HG02642 (cell line): ENCODE results near the gene APC.

Experiments used
- ATAC-seq: cut with Tn5 transposase; IDR thresholded peaks from one replicate; pipeline ENCODE4 v1.9.1; 2021; ENCODE audit warnings: mild to moderate bottlenecking; ENCODE audit not compliant: unreplicated experiment, poor library complexity

The APC gene

DNA sequence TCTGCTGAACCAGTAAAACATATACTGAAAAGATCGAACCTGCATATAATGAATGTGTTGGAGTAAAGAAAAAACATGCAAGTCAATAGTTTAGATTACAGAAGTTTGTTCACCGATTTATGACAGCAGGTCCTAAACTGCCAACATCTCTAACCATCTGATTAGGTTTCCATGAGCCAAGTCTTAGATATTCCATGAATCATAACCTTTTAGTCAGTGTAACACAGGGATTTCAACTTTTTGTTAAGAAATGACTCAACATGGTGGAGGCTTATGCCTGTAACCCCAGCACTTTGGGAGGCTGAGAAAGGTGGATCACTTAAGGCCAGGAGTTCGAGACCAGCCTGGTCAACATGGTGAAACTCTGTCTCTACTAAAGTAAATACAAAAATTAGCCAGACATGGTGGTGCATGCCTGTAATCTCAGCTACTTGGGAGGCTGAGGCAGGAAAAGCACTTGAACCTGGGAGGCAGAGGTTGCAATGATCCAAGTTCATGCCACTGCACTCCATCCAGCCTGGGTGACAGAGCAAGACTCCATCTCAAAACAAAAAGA is 38.7 kb downstream of the APC start:
- ATAC-seq = no peak

DNA sequence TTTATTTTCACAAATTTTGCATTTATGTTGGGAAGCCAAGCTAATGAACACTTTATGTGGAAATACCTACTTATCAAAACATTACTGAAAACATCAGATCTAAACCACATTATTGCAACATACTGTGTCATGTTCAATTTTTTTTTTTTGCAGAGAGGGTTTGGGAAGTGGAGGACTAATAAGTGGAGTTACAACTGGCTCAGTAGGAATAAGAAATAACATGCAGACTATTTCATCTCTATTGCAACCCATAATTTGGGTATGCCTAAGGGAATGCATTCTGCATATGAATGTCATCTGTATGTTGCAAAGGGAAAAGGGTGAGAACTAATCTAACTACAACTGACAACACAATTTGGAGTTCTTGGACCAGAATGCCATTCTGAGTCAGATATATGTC is 41.8 kb downstream of the APC start:
- no peak for ATAC-seq

DNA sequence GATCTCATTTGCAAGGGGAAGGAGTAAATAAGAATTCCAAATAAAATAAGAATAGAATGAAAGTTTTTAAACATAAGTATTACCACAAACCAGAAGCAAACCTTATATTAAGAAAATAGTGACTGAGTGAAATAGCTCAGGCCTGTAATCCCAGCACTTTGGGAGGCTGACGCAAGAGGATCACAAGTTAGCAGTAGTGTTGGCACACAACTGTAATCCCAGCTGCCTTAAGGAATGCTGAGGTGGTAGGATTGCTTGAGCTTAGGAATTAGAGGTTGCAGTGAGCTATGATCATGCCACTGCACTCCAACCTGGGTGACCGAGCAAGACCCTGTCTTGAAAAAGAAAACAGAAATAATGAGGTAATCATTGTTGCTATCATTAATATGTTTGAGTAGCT is 47.0 kb downstream of the APC start:
- no peak for ATAC-seq

DNA sequence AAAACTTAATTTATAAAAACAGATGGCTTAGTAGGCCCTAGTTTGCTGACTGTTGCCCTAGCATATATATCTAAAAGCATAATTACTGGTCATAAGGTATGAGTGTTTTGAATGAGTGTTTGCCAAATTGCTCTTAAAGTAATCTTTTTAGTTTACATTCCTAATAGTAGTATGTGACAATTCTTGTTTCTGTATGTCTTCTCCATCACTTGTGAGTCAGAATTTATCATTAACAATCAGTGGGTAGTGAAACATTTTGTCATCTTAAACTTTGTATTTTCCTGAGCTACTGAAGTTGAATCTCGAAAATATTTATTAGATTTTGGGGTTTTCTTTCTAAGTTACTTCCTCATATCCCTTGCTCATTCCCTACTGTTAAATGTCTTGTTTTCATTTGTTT is 49.6 kb downstream of the APC start:
- ATAC-seq = no peak

DNA sequence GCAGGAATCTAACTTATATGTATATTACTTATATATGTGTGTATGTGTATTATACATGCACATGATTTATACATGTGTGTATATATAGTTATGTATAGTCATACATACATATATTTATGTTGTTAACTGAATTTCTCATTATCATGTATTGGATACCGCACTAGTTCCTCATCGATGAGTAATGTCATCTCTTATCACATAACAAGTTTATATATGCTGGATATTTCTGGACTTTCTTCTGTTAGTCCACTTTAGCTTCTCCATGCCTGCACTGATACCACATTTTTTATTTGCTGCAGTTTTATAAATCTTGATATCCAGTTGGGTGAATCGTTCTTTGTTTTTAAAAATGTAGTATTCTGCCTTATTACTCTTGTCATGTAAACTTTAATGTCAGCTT is 50.2 kb downstream of the APC start:
- no peak for ATAC-seq

DNA sequence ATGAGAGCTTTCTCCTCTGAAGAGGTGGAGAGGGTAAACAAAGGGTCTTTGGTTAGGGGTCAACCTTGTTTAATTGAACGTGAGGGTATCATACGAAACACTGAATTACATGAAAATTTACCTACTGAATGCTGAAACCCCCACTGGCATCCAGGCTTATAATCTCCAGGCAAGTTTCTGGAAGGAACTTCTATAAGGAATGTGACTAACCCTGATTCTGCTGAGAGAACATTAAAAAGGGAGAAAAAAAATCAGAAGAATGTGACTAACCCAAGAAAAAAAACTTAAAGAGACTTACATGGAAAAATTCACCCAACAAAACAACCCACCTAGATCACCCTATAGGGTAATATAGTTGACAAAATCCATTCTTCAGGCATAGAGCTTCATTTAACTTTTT is 55.5 kb downstream of the APC start:
- no peak for ATAC-seq

DNA sequence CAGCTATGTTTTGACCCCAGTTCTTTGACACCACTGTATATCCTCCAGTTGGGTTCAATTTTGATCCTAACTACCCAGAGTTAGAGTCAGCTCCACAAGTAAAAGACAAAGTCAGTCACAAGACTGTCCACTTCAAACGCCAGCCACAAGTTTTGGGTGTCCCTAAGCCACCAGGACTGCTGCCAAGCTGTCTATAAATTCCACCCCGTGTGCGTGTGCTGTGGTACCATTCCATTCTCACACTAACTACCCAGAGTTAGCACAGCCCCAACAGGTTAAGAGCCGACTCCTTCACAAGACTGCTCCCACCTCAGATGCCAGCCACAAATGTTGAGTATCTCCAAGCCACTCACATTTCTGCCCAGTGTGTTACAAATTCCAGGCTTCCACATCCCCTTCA is 56.7 kb downstream of the APC start:
- ATAC-seq = no peak

DNA sequence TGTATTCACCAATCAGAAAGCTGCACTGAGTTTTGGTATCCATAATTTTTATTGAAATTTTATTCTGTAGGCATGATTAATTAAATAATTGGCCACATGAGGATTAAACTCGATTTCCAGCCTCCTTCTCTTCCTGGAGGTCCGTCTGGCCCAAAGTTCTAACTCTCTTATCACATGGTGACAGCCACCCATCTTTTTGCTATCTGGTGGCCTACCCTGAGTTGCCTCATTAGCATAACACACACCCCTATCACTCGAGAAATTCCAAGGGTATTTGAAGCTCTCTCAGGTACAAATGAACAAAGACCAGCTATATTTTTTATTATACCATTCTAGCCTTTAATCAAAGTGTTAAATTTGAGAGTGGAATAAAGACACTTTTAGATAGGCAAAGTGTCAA is 57.7 kb downstream of the APC start:
- no peak for ATAC-seq

DNA sequence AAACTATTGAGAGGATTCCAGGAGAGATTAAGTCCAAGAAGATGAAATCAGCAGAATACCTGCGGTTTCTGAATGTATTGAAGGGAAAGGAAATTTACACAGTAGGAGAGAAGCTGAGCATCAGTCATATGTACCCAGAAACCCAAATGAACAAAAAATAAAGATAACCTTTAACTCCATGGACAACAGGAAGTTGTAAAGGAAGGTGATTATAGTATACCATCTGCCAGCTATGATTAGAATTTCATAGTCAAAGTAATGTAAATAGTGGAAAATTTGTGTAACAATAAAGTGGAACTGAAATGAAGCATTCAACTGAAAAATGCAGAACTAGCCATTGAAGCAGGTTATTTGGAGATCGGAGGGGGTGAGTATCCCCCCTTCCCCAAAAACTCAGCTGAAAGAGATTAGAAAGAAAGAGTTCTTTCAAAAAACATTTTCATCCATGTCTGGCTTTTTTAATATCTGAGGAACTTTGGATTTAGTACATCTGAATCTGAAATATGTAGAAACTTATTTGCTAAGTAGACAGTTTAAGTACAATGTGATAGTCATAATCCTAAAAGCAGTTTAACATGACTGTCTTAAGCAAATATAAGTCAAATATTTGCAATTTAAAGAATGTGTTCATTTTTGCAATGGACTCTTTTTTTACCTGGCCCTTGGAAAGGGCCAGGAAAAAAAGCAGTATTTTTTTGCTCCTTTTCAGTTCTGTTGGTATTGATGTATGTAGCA is 58.4 kb downstream of the APC start:
- ATAC-seq = no peak

DNA sequence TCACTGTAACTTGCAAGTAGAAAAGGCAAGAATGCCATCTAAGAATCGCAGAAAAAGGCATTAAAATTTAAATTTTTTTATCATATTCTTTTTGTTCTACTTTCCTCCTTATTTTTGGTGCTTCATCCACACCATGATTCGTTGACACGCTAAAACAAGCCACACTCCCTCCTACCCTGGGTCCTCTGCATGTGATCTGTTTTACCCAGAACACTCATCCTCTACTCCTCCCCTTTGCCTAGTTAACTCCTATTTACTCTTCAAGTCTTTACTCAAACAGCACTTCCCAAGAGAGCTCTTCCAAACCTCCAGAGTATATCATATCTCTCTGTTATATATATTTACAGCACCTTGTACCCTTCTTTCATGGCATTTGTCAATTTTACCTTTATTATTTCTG is 62.0 kb downstream of the APC start:
- no peak for ATAC-seq

DNA sequence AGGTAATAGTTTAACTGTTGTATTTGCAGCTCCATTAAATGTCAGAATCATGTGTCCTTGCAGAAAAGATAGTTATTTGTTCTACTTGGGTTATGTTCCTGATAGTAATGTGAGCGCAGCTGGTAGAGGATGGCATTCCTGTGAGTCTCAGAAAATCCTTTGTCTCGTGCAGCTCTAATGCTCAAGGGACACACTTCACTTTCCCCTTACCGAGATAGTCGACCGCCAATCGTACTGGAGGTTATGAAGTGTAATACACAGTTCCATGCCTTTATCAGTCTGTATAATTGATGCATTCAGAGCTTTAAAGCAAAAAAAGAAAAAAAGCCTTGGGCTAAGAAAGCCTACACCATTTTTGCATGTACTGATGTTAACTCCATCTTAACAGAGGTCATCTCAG is 63.2 kb downstream of the APC start:
- no peak for ATAC-seq

DNA sequence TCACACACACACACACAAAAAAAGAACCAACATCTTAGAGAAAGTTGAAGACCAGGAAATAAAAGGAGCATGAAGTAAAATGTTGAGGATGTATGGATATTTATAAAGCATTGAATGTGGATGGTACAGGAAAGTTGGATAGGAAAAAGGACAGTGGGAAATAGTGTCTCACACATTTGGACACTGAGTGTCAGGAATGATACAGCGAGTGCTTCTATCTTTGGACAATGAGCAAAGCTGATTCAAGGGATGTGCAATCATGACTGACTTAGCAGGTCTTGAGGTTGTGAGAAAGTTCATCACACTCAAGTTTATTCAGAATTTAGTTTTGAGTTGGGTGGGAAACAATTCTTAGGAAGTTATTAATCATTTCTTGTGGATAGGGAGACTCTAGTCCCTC is 73.3 kb downstream of the APC start:
- no peak for ATAC-seq

DNA sequence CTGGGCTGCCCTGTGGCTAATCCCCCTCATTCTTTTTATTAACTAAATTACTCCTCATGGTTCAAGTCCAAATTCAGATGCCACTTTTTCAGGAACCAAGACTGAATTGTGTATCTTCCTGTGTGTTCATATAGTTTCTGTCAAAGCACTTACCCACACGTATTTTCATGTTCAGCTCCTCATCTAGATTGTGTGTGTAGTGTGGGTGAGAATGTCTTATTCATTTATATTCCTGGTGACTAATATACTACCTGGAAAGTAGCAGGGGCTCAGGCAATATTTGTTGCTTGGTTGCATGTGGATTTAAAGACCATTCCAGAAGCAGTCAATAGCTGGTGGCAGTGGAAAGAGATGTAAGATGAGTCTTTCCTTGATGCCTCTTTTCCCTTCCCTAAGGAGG is 74.9 kb downstream of the APC start:
- no peak for ATAC-seq

DNA sequence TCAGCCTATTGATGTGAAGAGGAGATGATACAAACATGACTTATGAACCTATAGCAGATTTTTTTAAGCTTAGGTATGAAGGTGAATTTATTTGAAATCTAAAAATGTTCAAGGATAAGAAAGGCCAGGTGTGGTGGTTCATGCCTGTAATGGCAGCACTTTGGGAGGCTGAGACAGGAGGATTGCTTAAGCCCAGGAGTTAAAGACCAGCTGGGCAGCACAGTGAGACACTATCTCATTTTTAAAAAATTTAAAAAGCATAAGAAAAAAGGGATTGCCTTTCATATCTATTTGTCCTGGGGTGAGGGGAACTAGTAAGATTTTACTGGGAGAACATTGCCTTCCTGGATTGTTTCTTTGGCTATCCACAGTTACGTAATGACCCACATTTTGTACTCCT is 82.6 kb downstream of the APC start:
- ATAC-seq = no peak

DNA sequence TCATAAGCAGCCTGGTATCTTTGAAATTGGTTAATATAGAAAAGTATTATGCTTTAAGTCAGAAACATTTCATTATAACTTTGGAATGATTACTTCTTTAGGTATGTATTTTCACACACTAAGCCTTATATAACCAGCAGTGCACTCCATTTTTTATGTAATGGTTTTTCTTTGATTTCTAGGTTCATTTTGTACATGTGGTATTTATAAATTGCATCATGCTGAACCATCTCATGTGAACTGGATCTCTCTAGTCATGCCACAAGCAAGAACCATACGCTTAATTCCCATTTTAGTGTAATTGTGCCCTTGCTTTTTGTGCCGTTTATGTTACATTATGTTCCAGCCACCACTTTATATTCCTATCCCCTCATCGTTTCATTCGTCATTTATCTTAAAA is 84.8 kb downstream of the APC start:
- ATAC-seq = no peak

DNA sequence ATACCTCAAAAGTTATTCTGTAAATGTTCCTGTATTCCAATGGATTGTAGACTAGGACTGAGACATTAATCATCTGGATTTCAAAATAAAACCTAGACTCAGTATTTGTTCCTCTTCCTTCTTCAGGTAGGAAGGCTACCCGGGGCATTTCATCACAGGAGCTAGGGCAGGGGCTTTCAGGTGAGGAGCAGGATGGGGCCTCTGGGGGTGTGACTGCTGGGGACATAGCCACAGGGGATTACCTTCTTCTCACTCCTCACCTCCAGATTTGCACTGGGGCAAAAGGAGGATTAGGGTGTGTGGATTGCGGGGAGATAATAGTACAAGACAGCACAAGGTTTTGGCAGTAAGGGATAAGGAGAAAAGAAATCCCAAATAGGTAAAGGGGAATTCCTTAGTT is 85.5 kb downstream of the APC start:
- no peak for ATAC-seq

DNA sequence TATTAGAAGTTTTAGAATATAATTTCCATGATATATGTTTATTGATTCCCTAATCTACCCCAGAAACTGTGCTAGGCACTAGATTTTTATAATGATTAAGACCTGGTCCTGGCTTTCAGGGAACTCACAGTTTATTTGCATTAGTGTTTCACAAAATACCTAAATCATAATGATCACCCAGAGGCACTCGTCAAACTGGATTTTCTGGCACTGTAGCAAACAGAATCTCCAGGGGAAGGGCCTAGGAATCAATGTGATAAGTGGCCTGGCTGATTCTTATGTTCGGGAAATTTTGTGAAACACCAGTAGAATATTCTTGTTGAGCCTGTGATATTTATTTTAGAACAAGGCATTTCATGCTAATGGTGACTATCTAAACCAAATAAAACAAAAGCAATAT is 86.0 kb downstream of the APC start:
- no peak for ATAC-seq

DNA sequence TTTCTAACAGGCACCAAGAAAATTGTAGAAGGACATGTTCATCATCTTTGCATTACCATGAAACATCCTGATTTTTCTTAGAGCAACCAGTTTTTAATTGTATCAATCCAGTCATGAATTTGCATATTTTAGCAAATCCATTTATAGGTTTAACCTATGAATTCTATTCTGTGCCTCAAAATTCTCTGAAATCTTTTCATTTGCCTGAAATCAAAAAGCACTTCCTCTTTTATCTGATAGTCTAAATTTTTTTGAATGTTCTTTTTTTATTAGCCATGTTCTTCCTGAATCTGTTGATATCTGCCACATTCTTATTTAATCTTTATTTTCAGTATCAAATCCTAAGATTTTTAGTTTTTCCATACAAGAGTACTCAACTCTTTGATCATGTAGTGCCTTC is 86.5 kb downstream of the APC start:
- ATAC-seq = no peak

DNA sequence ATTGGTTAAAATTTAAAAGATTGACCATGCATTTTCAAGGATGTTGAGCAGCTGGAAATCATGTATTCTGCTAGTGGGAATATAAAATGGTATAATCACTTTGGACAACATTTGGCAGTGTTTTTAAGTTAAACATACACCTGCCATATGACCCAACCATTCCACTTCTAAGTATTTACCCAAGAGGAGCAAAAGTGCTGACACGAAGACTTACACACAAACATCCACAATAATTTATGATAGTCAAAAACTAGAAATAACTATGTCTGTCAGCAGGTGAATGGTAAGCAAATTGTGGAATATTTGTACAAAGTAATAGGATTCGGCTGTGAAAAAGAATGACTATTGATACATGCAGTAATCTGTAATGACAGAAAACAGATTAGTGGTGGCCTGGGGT is 92.7 kb downstream of the APC start:
- no peak for ATAC-seq

DNA sequence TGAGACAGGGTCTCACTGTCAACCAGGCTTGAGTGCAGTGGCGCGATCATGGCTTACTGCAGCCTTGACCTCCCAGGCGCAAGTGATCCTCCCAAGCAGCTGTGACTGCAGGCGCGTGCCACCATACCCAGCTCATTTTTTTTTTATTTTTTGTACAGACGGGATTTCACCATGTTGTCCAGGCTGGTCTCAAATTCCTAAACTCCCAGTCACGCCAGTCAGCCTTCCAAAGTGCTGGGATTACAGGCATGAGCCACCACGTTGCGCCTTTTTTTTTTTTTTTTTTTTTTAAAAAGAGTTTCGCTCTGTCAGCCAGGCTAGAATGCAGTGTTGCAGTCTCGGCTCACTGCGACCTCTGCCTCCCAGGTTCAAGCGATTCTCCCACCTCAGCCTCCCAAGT is 96.3 kb downstream of the APC start:
- no peak for ATAC-seq

DNA sequence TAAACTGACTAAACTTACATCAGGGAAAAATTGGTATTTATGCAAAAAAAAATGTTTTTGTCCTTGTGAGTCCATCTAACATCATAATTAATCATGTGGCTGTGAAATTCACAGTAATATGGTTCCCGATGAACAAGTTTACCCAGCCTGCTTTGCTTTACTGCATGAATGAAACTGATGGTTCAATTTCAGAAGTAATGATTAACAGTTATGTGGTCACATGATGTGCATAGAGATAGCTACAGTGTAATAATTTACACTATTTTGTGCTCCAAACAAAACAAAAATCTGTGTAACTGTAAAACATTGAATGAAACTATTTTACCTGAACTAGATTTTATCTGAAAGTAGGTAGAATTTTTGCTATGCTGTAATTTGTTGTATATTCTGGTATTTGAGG is 106.8 kb downstream of the APC start:
- ATAC-seq = no peak

DNA sequence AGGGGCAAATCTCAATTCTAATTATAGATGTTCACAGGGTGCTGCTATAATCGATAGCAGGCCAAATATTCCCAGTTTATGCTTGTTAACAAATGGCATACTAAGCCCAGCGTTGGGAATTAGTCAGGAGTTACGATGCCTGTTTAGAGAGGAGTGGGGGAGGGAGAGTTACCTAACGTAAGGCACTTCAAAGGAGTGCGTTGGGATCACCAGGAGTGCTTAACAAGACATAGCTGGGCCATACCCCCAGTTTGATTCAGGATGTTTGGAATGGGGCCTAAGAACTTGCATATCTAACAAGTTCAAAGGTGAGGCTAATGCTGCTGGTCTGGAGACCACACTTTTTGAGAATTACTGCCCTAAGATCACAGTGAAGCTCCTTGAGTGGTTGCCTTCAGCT is 108.9 kb downstream of the APC start:
- no peak for ATAC-seq

DNA sequence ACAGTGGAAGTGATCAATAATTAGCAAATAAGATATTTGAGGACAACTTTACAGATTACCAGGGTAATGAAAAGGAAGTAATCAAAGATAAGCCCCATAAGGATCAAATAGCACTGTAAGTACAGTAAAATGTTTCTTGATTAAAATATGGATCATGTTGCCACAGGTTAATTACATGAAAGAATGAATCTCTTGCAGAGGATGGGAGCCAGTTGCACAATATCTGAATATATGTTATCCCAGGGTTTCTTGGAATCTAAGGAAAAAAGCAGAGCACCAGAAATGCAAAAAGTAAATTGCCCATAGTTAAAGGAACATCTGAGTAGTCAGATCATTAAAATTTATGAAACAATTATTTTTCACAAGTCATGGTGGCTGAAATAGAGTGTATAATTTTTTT is 109.6 kb downstream of the APC start:
- ATAC-seq = no peak
